Measurements from ENCODE around the gene GALNS.

DNA sequence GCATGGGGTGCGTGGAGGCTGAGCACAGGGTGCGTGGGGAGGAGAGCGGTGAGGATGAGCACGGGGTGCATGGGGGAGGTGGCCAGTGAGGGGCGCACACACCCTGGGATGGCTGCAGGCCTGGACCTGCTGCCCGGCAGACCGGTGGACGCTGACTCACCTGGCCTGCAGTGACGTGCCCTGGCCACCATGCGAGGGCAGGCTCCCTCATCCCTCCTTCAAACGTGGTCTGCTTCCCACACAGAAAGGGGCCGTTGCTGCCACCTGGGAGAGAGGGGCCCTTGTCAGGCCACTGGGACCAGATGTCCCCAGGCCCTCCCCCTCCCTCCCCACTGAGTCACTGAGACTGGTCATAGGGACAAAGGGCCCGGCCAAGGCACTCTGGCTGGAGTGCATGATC lies 24.9 kb downstream of the GALNS start:
- TF ChIP-seq EZH2 (IDR thresholded peaks at IDR 0.05; ENCODE audit: borderline replicate concordance, low read depth, low read length, severe bottlenecking) (no peak), CTCF (IDR thresholded peaks at IDR 0.05; ENCODE audit: extremely low read depth in 1 of 2, insufficient read depth in 1 of 2, low read depth in 1 of 2, low read length in 2 of 2) (no peak), POLR2A (IDR thresholded peaks at IDR 0.05; ENCODE audit: low read depth, low read length) (no peak), FOS (IDR thresholded peaks at IDR 0.05; ENCODE audit: borderline replicate concordance, insufficient read depth, low read length) (no peak), JUN (IDR thresholded peaks at IDR 0.05; ENCODE audit: borderline replicate concordance, insufficient read depth, insufficient read length, low read depth) (no peak), POLR2AphosphoS5 (IDR thresholded peaks at IDR 0.05; ENCODE audit: insufficient read depth, low read depth, low read length) (no peak)
- TF ChIP-seq, protein P1, sequence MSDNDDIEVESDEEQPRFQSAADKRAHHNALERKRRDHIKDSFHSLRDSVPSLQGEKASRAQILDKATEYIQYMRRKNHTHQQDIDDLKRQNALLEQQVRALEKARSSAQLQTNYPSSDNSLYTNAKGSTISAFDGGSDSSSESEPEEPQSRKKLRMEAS (IDR thresholded peaks at IDR 0.05; ENCODE audit: insufficient read depth, insufficient read length), result no peak
